Stimulated activated CD4-positive, alpha-beta T cell treated with anti-CD3 and anti-CD28 coated beads, Interleukin-1b, Interleukin-23, amount 100 ng/mL, for 48 hours (primary cell): ENCODE data around the gene HSDL1.

Experiments
- DNase-seq: peaks from one replicate; pipeline ENCODE4 v3.0.0-alpha.2; 2020

HSDL1 gene

DNA sequence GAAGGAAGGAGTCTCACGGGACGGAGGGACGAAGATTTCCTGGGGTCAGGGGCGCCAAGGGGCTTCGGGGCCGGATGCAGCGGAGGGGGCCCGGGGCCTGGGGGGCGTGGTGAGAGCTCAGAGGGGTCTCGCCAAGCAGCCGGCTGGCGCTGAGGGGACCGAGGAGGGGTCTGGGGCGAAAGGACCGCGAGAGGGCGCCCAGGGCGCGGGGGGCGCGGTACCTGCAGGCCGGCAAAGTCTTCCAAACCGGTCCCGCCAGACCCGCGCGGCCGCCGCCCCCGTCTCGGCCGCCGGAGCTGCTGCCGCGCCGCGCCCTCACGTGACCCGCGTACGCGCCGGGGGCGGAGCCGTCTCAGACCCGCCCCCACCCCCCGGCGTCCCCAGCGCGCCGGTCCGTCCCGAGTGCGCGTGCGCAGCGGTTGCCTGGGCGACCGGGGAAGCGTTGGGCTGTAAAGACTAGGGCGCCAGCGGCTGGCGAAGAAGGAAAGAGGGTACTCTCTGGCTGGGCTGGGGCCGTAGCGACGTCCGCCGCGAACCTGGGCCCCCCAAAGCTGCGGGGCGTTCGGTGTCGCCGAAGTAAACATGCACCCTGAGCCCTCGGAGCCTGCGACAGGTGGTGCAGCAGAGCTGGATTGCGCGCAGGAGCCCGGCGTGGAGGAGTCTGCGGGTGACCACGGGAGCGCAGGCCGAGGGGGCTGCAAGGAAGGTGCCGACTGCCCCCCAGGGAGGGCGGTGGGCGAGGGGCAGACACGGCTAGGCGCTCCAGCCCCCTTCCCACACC, at the start of gene HSDL1, which contains the start of gene DNAAF1:
Gene HSDL1, minus strand, starts transcription at position 319 of the 781 bp plus-strand sequence. CDS start 13,856 bp downstream, outside the sequence.
Gene DNAAF1, plus strand, starts transcription at position 450 of the 781 bp plus-strand sequence. Its CDS starts 133 bp downstream, at position 583.
- DNase-seq, result peak; percentile 93

DNA sequence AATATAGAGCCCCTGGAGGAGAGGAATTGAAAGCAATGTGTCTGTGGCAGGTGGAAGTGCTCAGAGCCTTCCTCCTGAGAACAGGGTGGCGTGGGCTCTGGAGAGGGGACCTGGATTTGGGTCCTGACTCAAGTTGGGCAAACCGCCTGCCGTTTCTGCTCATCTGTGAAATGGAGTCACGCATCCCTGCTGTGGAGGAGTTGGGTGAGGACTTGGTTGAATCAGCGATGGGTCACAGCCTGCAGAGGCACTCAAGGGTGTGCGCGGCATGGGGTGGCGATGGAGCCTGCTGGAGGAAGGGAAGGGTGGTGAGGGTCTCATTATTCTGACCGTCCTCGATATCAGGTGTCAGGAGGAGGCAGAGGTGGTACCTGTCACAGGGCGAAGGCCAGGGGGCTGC, 49.0 kb upstream of the HSDL1 start:
- no peak for DNase-seq

DNA sequence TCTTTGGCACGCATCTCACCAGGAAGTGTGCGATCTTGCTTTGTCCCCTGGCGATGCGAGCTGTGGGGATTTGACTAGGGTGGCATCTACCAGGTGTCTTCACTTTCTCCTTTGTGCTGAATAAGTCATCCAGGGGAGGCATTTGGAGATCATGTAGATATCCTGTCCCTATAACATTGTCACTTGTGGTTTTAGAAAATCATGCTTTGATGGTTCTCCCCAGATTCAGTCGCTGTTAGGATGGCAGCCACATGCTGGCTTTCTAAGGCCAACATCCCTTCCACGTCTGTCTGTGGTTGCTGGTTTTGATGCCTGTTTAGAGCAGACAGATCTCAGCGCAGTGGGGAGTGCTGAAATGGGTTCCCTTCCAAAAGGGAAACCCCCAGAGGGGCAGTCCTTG, 48.5 kb upstream of the HSDL1 start:
- no peak for DNase-seq

GRCh38 chr16:84191466-84191865, 46.5 kb upstream of the HSDL1 start:
- DNase-seq, result no peak

DNA sequence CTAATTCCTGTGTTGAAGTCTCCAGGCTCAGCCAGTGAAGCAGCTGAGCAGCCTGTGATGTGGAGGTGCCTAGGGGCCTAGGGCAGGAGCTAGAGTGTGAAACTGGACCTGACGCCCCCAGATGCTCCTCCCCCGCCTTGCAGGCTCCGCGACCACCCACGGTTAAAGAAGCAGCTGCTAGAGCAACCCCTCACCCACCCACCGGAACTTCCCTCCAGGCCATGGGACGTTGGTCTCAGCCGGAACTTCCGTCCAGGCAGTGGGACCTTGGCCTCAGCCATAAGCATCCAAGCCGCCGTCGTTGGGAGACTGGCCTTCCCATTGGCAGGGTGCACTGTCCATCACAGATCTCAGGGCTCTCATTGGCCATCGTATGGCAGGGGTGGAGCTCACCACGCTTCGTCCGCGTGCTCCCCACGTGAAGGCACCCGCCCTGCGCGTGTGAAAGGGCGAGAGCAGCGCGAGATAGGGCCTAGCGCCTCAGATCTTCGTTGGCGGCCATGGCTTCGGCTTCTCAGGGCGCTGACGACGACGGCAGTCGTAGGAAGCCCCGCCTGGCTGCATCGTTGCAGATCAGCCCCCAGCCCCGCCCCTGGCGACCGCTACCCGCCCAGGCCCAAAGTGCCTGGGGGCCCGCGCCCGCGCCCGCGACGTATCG, 45.9 kb upstream of the HSDL1 start, which contains the start of gene ADAD2:
Gene ADAD2, plus strand, starts transcription at position 427 of the 658 bp plus-strand sequence. Its CDS starts 74 bp downstream, at position 501.
- no peak for DNase-seq

GRCh38 chr16:84186685-84187437, 41.9 kb upstream of the HSDL1 start, which contains the start of gene TAF1C:
TSS of gene TAF1C (minus strand) at chr16:84187057. CDS start at chr16:84184988, 2,069 bp downstream.
- peak; percentile 93 for DNase-seq

- no peak for DNase-seq
Measured at GRCh38 chr16:84184775-84185174, 39.8 kb upstream of the HSDL1 start.

DNA sequence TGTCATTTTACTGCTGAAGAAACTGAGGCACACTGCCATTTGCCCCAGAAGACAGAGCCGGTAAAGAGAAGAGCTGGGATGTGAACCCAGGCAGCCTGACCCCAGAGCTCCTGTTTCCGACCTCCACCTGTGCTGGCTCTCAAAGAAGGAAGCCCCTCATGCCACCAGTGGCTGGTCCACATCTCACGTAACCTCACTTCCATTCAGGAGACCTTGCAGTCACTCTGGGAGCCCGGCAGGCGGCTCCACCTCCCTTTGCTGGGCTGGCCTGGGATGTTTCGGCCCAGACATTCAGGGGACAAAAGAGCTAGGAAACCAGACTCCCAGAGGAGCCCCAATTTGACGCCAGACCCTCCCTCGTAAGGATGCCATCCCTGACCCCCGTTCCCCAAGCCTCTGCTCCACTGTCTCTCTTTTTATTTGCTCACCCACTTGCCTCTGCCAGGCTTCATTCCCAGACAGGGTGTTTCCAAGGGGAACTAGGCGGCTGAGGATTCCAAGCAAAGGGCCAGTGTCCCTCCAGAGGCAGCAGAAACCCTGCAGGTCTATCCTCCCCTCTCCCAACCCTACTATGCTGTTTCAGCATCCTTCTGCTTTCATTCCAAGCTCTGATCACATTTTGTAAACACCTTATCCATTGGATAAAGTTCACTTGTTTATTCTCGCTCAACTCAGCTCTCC, 39.1 kb upstream of the HSDL1 start:
- no peak for DNase-seq

DNA sequence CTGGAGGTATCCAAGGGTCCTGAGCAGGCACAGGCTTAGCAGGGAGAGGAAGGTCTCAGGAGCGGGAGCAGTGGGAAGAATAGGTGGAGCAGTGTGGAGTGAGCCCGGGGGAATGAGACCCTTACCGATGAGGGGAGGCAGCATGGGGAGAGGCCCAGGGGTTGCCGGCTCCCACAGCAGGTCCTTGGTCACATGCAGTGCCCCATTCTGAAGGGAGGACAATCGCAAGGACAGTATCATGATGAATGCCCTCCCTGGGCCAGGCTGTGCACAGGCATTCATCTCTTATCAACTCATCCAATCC, 38.5 kb upstream of the HSDL1 start:
- no peak for DNase-seq

DNA sequence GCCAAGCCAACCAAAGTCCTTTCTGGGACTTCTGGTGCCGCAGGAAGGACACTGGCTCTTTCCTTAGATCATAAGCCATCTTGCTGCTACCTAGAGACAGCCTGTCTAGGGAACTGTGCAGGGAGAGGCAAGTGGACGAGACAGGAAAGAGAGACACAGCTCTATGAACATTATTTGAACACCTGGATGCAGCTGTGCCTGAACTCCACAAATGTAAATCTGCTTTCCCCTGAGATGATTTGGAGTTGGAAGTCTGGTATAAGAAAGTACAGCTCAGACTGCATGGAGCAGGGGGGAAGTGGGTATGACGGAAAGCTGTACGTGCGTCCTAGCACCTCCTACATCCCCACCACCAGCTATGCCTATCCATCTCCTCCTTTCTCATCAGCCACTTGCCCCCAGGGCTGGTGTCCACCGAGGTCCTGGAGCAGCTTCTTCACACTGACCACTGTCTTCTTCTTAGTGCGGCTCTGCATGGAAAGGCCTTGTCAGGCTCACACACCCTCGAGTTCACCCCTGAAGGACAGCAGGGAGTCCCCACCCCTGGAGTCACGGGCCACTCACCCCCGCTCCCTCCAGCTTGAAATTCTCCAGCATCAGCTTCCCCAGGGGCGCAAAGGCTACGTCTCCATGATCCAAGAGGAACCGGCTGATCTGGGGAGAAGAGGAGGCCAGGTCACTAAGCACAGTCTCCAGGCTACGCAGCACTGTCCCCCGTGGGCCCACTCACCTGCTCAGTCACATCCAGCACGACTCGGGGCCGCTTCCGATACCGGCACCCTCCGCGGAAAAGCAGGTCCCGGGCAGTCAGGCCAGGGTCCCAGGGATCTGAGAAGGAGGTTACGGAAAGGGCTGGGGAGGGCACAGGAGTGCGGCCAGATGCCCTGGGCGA, 37.9 kb upstream of the HSDL1 start:
- no peak for DNase-seq

GRCh38 chr16:84182104-84182503, 37.1 kb upstream of the HSDL1 start:
- no peak for DNase-seq

DNA sequence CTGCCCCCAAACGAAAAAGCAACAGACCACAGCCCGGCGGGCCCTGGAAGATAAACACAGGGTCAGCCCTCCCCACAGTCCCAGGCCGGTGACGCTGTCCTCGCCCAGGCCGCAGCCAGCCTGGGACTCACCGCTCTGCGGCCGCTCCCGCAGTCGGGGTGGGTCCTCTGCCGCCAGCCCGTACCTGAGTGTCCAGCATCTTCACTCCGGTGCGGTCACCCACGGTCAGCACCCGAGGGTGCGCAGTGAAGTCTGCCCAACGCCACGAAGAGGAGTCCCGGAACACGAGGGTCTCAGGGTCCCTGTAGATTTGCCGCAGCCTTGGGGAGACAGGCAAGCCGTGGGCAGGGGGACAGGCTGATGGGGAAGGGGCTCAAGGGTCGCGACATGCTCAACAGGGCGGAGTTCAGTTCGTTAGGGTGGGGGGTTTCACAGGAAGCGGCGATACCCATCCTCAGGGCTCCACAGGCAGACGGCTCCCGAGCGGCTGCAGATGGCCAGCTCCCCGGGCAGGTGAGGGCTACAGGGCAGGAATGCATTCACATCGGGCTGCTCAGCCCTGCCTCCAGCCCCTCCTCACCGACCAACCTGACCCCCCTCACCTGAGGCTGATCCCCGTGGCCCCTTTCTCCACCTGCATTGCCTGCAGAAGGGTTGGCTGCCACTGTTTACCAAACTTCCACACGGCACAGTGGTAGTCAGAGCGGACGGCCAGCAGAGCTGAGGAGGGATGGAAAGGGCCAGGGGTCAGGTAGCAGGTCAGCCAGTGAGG, 36.4 kb upstream of the HSDL1 start:
- DNase-seq, result no peak

DNA sequence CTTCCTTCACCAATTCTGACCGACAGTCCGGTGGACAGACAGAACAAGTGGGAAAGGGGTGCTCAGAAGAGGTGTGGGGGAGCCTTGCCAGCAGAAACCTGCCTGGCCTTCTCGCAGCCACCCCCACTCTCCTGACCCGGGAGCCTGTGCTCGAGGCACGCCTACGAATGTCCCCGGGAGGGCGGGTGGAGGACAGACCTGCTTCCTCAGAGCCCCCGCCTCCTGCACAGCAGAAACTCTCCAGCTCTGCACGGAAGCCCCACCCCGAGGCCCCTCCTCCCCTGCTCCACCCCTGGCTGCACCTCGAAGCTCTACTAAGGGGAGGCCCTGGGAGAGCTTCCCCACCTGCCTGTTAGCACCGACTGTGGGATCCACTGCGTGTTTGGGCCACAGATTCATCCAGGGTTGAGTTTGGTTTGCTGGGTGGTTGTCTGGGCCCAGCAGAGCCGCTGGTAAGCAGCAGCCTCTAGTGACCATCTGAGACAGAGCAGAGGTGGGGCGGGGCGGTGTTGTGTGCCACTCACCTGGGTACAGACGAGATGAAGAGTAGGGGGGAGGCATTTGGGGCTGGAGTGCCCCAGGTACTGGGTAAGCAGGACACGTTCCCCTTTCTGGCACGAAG, 35.7 kb upstream of the HSDL1 start:
- no peak for DNase-seq

- no peak for DNase-seq
Measured at GRCh38 chr16:84179612-84180320, 34.8 kb upstream of the HSDL1 start.

DNA sequence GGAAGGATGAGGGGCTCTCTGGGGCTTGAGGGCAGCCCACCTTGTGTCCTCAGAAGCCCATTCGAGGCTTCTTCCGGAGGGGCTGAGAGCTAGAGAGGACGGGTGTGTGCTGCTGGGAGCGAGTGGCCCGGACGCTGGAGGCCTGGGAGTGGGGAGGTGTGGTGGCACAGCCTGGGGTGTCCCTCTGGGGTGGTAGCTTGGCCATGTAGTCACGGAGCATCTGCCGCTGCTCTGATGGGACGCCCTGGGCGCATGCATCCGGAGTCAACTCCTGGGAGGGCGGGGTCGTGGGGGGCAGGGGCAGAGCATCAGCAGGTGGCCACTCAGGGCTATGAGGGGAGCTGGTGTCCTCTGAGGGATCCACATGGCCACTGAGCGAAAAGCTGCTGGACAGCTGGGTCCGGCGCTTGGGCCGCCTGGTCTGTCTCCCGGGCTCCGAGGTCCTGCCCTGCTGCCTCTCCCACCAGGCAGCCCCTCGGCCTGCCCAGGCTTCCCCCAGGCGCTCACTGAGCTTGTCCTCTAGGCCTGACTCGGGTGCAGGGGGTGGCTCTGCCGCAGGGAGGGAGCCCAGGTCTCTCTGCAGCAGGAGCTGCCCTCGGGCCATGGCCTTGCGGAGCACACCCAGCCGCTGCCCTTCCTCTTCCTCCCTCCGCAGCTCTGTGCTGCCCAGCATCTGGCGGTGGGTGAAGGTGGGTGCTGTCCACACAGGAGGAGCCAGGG, 34.1 kb upstream of the HSDL1 start:
- no peak for DNase-seq

DNA sequence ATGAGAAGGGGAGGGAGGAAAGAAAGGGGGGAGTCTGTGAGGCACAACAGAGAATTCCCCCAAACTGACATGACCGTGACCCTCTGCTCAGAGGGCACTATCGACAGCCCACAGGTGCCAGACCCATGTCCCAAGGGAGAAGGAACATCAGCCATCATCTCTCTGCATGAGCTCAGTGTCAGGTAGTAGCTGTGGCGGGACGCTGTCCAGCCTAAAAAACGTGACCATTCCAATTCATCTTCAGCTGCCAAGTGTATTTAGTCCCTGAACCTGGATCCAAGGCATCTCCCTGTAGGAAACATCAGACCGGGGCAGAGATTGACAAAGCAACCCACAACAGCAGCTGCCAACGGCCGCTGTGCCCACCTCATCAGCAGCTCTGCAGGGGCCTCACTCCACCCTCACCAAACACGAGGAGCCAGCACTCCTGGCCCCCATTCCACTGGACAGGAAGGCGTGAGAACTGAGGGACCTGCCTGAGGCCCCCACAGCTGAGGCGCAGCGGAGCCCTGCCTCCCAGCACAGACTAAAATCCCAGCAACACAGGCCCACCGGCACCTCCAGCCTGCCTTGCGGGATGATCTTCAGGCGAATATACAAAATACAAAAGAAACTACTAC, 33.3 kb upstream of the HSDL1 start:
- no peak for DNase-seq

DNA sequence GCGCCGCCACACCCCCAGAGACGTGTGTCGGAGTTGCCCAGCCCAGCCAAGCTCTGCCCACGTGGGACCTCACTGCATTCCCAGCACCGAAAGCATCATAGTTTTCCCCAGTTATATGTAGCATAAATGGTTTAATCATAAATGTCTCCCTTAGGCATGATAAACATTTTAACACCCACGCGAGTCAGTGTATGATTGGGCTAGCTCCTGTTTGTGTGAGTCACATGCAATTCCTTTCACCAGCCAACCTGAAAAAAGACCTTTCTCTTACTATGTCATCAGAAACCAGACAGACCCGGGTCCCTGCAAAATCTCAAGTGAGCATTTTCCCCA, 32.7 kb upstream of the HSDL1 start:
- DNase-seq, result peak; percentile 27

- DNase-seq, result no peak
Measured at GRCh38 chr16:84176192-84177053, 31.4 kb upstream of the HSDL1 start.
